Pancreas (tissue), 10 donors: ENCODE measurements around the gene GUCA2B. TPM values are rescaled to one million over a fixed set of nuclear protein-coding genes. Genes with fewer than 3 reads are reported as not detected.

Experiments
- ATAC-seq, 4 donors: fragments of 200-7000 bp; cut with Tn5 transposase; one replicate each; pipeline versions ENCODE4 v1.8.0 to v1.9.1; 2020; ENCODE audit warnings: mild to moderate bottlenecking in 4 of 4, moderate library complexity in 4 of 4
- DNase-seq, 6 donors: peaks; one replicate each; pipeline ENCODE4 v3.0.0-alpha.2; 2020
- FAIRE-seq: peaks from 2 replicates; lab custom pipeline; 2012; peaks lifted over from hg19 to GRCh38; lab: Jason Lieb, UNC
- H3K27ac ChIP-seq, 4 donors: fragments of 200-600 bp; sonication (generic); 1 replicate in 3 of 4; 2 replicates in 1 of 4; pipeline versions ENCODE4 v1.5.0 to v1.8.0; 2020
- H3K27me3 ChIP-seq, 4 donors: fragments of 200-600 bp; one replicate each; pipeline ENCODE4 v1.8.0; 2021
- H3K36me3 ChIP-seq, 3 donors: fragments of 200-600 bp; sonication (generic) in 1 of 3; one replicate each; pipeline versions ENCODE4 v1.5.0 to v1.8.0; 2020 to 2021
- H3K4me1 ChIP-seq, 3 donors: fragments of 200-600 bp; one replicate each; pipeline ENCODE4 v1.8.0; 2021
- H3K4me3 ChIP-seq, 4 donors: fragments of 200-600 bp; sonication (generic) in 2 of 4; one replicate each; pipeline versions ENCODE4 v1.5.0 to v1.8.0; 2020 to 2021
- H3K9me3 ChIP-seq, 4 donors: fragments of 200-600 bp; one replicate each; pipeline ENCODE4 v1.8.0; 2021
- CTCF ChIP-seq, 4 donors: fragments of 200-600 bp; sonication (generic) in 3 of 4; IDR thresholded peaks; one replicate each; pipeline versions ENCODE4 v1.5.0 to v1.8.0; 2021; ENCODE audit warnings: antibody characterized with exemption in 4 of 4
- WGBS, 2 donors: extraction: QIAGEN DNeasy Blood & Tissue Kit; methylation state at CpG; one replicate each; pipeline ENCODE4 v1.1.7; 2013; 5-methylcytosine and 5-hydroxymethylcytosine counted together
- intact Hi-C, 3 donors: fragments of 100-400 bp; cut with DNase I; formaldehyde crosslinking; loops; one replicate each; pipeline versions ENCODE4 v1.11.1 to v1.14.2; 2022
- polyA plus RNA-seq, 2 donors: library from polyadenylated mRNA; stranded (reverse); fragments of 200-250 nt; gene quantifications; one replicate each; pipeline ENCODE4 v1.2.3, GENCODE V29; 2013
- total RNA-seq, 6 donors: library from RNA; stranded (reverse); fragmentation: NEBNext Ultra II Directional in 4 of 6; extraction: Animal tissue kit (Norgen Biotek cat#: 25700) in 4 of 6; gene quantifications; one replicate each; pipeline versions ENCODE4 v1.2.1 to v1.2.4, GENCODE V29; 2021 to 2023
- donor health status: healthy with polysubstance abuse.
- donor health status: DM: no; HTN: no; CAD: no; lungs with moderate emphysema.
- donor health status: DM: no; HTN: no; CAD: no.
- donor health status: control.
- donor health status: control.
- donor health status: Bipolar disorder and iron deficiency.
- donor health status: DM: yes; HTN: yes; CAD: no.
- donor health status: DM: no; HTN: no; CAD: no.
- donor health status: DM: no; HTN: no; CAD: no.
- donor health status: DM: yes; HTN: yes; CAD: no.

Gene GUCA2B
- total and polyA plus RNA-seq, 8 donors = 0.37 to 1.4 (median 0.68) TPM; not detected in 3

GRCh38 chr1:42184616-42185015 lies 31.4 kb downstream of the GUCA2B start:
- Histone ChIP-seq H3K4me1 (no peaks in the 10 kb centered on the region), H3K36me3 (peaks cover 0 to 9% (median 1%) of the 10 kb centered on the region in 3 donors), H3K27ac (no peak overlapping the region), H3K4me3 (no peak overlapping the region), H3K9me3 (no peaks in the 10 kb centered on the region), H3K27me3 (no peaks in the 10 kb centered on the region)
- intact Hi-C loops = no loop called here
- TF ChIP-seq CTCF (IDR thresholded peaks at IDR 0.05) = no peak
- WGBS, 2 donors = 80 to 93% methylated on average over 3 of the region's 3 CpGs
- DNase-seq (no peak), FAIRE-seq (no peak), ATAC-seq (no peak)

- TF ChIP-seq CTCF (IDR thresholded peaks at IDR 0.05) = no peak
- intact Hi-C loops = no loop called here
Observed at GRCh38 chr1:42186152-42186551, 32.9 kb downstream of the GUCA2B start.

GRCh38 chr1:42189931-42190853 lies 37.0 kb downstream of the GUCA2B start:
- WGBS, 2 donors = 73% methylated on average over 6 of the region's 6 CpGs
- intact Hi-C loops = no loop called here
- no peaks in the 10 kb centered on the region for H3K9me3 ChIP-seq
- H3K4me1 ChIP-seq = no peaks in the 10 kb centered on the region
- H3K27me3 ChIP-seq = no peaks in the 10 kb centered on the region
- TF ChIP-seq CTCF (IDR thresholded peaks at IDR 0.05) = no peak
- ATAC-seq (no peak), FAIRE-seq (no peak), DNase-seq (no peak)
- no peak overlapping the region for H3K27ac ChIP-seq
- peaks cover 0 to 22% (median 0%) of the 10 kb centered on the region in 3 donors for H3K36me3 ChIP-seq
- H3K4me3 ChIP-seq = no peak overlapping the region

More at GRCh38 chr1:42186152-42186551, 32.9 kb downstream of the GUCA2B start:
- FAIRE-seq = no peak
- Histone ChIP-seq H3K9me3 (no peaks in the 10 kb centered on the region), H3K27ac (no peak overlapping the region), H3K36me3 (peaks cover 0 to 11% (median 0%) of the 10 kb centered on the region in 3 donors), H3K27me3 (no peaks in the 10 kb centered on the region), H3K4me3 (no peak overlapping the region), H3K4me1 (no peaks in the 10 kb centered on the region)
- no peak for ATAC-seq
- DNase-seq = no peak
- WGBS, 2 donors = 88 to 93% methylated on average over 3 of the region's 3 CpGs

GRCh38 chr1:42191319-42191718 lies 38.1 kb downstream of the GUCA2B start:
- FAIRE-seq (no peak), ATAC-seq (no peak), DNase-seq (no peak)
- TF ChIP-seq CTCF (IDR thresholded peaks at IDR 0.05) = no peak
- Histone ChIP-seq H3K27me3 (no peaks in the 10 kb centered on the region), H3K4me3 (no peak overlapping the region), H3K9me3 (no peaks in the 10 kb centered on the region), H3K27ac (no peak overlapping the region), H3K4me1 (no peaks in the 10 kb centered on the region), H3K36me3 (peaks cover 0 to 22% (median 0%) of the 10 kb centered on the region in 3 donors)
- 95 to 98% methylated on average over 8 of the region's 8 CpGs for WGBS, 2 donors
- intact Hi-C loops = no loop called here

GRCh38 chr1:42192106-42192505 lies 38.9 kb downstream of the GUCA2B start:
- H3K27ac ChIP-seq = no peak overlapping the region
- no peak for TF ChIP-seq CTCF (IDR thresholded peaks at IDR 0.05)
- ATAC-seq = no peak
- no peak overlapping the region for H3K4me3 ChIP-seq
- FAIRE-seq = no peak
- 84% methylated on average over 4 of the region's 4 CpGs for WGBS, 2 donors
- DNase-seq = no peak
- H3K27me3 ChIP-seq = no peaks in the 10 kb centered on the region
- H3K36me3 ChIP-seq = peaks cover 0 to 22% (median 0%) of the 10 kb centered on the region in 3 donors
- no peaks in the 10 kb centered on the region for H3K9me3 ChIP-seq
- H3K4me1 ChIP-seq = no peaks in the 10 kb centered on the region
- intact Hi-C loops = no loop called here
